ENCODE measurements around the gene RHBDF2. TPM values are rescaled to one million over a fixed set of nuclear protein-coding genes. Genes with fewer than 3 reads are reported as not detected.

RHBDF2 gene
- total RNA-seq, 1 donor from 2014 or later = 17.5 TPM

DNA sequence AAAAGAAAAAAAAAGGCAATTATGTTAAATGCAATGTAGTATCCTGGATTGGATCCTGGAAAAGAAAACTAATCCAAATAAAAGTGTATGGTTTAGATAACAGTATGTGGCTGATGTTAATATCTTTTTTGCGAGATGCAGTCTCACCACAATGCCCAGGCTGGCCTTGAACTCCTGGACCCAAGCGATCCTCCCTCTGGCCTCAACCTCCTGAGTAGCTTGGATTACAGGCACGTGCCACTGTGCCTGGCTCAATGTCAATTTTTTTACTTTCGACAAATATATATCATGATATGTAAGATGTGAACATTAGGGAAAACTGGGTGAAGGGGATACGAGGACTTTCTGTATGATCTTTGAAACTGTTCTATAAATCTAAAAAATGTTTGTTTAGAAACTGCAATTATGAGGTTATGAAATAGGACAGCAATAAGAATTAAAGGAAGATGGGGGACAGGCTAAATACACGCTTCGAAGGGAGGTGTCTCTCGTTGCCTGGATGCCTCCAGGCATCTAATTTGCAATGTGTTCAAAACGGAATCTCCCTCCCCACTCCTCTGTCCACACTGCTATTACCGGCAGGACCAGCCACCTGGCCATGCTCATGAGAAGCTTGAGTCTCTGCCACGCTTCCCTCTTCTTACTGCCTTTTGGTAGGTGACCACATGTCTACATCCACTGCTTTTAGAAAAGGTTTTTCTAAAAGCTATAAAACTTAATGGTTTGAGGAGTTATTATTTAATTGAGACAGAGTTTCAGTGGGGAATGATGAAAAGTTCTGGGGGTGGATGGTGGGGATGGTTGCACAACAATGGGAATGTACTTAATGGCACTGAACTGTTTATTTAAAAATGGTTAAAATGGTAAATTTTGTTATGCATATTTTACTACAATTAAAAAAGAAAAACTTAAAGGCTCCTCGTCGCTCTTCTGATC, 63.5 kb downstream of the RHBDF2 start:
- H3K36me3 Mint-ChIP-seq (ENCODE audit: unreplicated experiment) = peaks cover 6% of the 10 kb centered on the region
- H3K9me3 Mint-ChIP-seq (ENCODE audit: unreplicated experiment) = no peaks in the 10 kb centered on the region
- no peak for DNase-seq (ENCODE audit: extremely low spot score, unreplicated experiment)
- no peak overlapping the region for H3K27ac Mint-ChIP-seq (ENCODE audit: unreplicated experiment)
- H3K27me3 Mint-ChIP-seq (ENCODE audit: unreplicated experiment) = no peaks in the 10 kb centered on the region
- TF ChIP-seq, protein P1, sequence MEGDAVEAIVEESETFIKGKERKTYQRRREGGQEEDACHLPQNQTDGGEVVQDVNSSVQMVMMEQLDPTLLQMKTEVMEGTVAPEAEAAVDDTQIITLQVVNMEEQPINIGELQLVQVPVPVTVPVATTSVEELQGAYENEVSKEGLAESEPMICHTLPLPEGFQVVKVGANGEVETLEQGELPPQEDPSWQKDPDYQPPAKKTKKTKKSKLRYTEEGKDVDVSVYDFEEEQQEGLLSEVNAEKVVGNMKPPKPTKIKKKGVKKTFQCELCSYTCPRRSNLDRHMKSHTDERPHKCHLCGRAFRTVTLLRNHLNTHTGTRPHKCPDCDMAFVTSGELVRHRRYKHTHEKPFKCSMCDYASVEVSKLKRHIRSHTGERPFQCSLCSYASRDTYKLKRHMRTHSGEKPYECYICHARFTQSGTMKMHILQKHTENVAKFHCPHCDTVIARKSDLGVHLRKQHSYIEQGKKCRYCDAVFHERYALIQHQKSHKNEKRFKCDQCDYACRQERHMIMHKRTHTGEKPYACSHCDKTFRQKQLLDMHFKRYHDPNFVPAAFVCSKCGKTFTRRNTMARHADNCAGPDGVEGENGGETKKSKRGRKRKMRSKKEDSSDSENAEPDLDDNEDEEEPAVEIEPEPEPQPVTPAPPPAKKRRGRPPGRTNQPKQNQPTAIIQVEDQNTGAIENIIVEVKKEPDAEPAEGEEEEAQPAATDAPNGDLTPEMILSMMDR (IDR thresholded peaks at IDR 0.05) = no peak
- H3K4me1 Mint-ChIP-seq (ENCODE audit: unreplicated experiment) = peaks cover 15% of the 10 kb centered on the region
- no peak overlapping the region for H3K4me3 Mint-ChIP-seq (ENCODE audit: unreplicated experiment)

DNA sequence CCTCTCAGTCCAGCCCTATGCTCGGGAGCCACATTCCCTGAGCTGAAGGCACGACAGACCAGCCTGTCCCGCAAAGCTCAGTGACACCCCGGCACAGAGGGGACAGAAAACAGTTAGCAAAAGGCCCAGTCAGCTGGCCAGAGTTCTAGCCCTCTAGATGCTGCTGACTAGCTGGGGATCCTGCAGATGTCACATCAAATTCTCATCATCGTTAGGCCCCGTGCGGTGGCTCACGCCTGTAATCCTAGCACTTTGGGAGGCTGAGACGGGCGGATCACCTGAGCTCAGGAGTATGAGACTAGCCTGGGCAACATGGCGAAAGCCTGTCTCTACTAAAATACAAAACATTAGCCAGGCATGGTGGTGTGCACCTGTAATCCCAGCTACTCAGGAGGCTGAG, 65.5 kb downstream of the RHBDF2 start:
- Mint-ChIP-seq H3K9me3 (ENCODE audit: unreplicated experiment) (no peaks in the 10 kb centered on the region), H3K4me1 (ENCODE audit: unreplicated experiment) (peaks cover 11% of the 10 kb centered on the region), H3K36me3 (ENCODE audit: unreplicated experiment) (peaks cover 6% of the 10 kb centered on the region), H3K4me3 (ENCODE audit: unreplicated experiment) (no peak overlapping the region), H3K27ac (ENCODE audit: unreplicated experiment) (no peak overlapping the region), H3K27me3 (ENCODE audit: unreplicated experiment) (no peaks in the 10 kb centered on the region)
- TF ChIP-seq, protein P1 (IDR thresholded peaks at IDR 0.05) = no peak
- no peak for DNase-seq (ENCODE audit: extremely low spot score, unreplicated experiment)

DNA sequence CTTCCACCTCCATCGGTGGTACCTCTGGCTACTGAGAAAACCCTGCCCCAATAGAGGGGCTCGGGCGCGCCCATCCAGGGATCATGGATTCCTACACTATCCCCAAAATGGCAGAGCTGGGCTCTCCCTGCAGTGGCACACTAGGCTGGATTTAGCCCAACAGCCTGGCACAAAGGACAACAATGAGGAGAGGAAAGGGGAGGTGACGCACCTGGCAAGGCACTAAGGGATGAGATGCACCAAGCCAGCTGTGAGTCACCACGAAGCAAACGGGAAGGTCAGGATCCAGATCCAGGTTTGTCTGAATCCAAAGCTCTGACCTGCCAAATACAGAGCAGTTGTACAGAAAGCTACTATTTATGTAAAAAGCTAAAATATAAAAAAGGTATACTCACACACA, 66.4 kb downstream of the RHBDF2 start:
- Mint-ChIP-seq H3K36me3 (ENCODE audit: unreplicated experiment) (peaks cover 10% of the 10 kb centered on the region), H3K4me1 (ENCODE audit: unreplicated experiment) (peaks cover 13% of the 10 kb centered on the region), H3K27ac (ENCODE audit: unreplicated experiment) (no peak overlapping the region), H3K27me3 (ENCODE audit: unreplicated experiment) (no peaks in the 10 kb centered on the region), H3K9me3 (ENCODE audit: unreplicated experiment) (no peaks in the 10 kb centered on the region), H3K4me3 (ENCODE audit: unreplicated experiment) (no peak overlapping the region)
- TF ChIP-seq, protein P1 (IDR thresholded peaks at IDR 0.05) = no peak
- DNase-seq (ENCODE audit: extremely low spot score, unreplicated experiment) = no peak

DNA sequence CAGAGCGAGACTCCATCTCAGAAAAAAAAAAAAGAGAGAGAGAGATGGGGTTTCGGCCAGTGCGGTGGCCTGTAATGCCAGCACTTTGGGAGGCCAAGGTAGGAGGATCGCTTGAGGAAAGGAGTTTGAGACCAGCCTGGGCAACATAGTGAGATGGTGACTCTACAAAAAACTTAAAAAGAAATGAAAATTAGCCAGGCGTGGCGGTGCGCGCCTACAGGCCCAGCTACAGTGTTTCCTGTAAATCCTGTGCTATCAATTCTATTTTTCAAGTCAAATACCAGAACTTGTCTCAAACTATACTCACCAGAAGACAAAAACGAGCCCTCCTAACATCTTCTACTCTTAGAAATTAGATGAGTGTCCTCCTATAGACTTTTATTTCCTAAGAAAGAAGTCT, 67.5 kb downstream of the RHBDF2 start:
- Mint-ChIP-seq H3K27me3 (ENCODE audit: unreplicated experiment) (no peaks in the 10 kb centered on the region), H3K27ac (ENCODE audit: unreplicated experiment) (no peak overlapping the region), H3K4me3 (ENCODE audit: unreplicated experiment) (no peak overlapping the region), H3K9me3 (ENCODE audit: unreplicated experiment) (no peaks in the 10 kb centered on the region), H3K36me3 (ENCODE audit: unreplicated experiment) (peaks cover 6% of the 10 kb centered on the region), H3K4me1 (ENCODE audit: unreplicated experiment) (peaks cover 13% of the 10 kb centered on the region)
- DNase-seq (ENCODE audit: extremely low spot score, unreplicated experiment) = no peak
- TF ChIP-seq, protein P1 (IDR thresholded peaks at IDR 0.05) = no peak

DNA sequence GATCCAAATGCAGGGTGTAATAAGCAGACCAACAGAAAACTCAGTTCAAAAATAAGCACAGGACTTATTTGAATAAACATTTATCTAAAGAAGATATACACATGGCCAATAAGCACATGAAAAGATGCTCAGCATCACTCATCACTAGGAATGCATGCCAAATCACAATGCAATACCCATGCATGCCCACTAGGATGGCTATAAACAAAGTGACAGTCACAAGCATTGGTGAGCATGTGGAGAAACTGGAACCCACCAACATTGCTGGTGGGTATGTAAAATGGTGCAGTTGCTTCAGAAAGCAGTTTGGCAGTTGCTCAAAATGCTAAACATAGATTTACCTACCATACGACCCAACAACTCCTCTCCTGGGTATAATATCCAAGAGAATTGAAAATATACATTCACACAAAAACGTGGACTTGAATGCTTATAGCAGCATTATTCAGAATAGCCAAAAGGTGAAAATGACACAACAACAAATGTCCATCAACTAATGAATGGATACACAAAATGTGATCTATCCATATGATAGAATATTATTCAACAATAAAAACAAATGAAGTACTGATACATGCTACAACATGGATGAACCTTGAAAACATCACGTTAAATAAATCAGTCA, 68.4 kb downstream of the RHBDF2 start:
- Mint-ChIP-seq H3K4me3 (ENCODE audit: unreplicated experiment) (no peak overlapping the region), H3K36me3 (ENCODE audit: unreplicated experiment) (peaks cover 7% of the 10 kb centered on the region), H3K9me3 (ENCODE audit: unreplicated experiment) (no peaks in the 10 kb centered on the region), H3K4me1 (ENCODE audit: unreplicated experiment) (peaks cover 16% of the 10 kb centered on the region), H3K27ac (ENCODE audit: unreplicated experiment) (no peak overlapping the region), H3K27me3 (ENCODE audit: unreplicated experiment) (no peaks in the 10 kb centered on the region)
- TF ChIP-seq, protein P1 (IDR thresholded peaks at IDR 0.05) = peak; percentile 47
- DNase-seq (ENCODE audit: extremely low spot score, unreplicated experiment) = no peak
